GDM1 (cell line): ENCODE measurements around the gene SUMF2.
"Not testable (repeated sequence)": the region's sequence is repeated elsewhere in the genome, so short reads cannot be mapped to it uniquely, and the experiment has no call there.

ENCODE experiments used
- DNase-seq: peaks from one replicate; lab custom pipeline; 2025; lab: John Stamatoyannopoulos, UW

The SUMF2 gene

GRCh38 chr7:56063882-56064625, at the start of gene SUMF2:
Gene SUMF2, plus strand, starts transcription at chr7:56064286. Its CDS starts 26 bp downstream, at chr7:56064312.
- peak; percentile 82 for DNase-seq

- DNase-seq: not testable (repeated sequence)
Measured at GRCh38 chr7:56017015-56017414, 47.1 kb upstream of the SUMF2 start.

GRCh38 chr7:56019501-56019900, 44.6 kb upstream of the SUMF2 start:
- DNase-seq: no peak

- no peak for DNase-seq
Measured at GRCh38 chr7:56023500-56023899, 40.6 kb upstream of the SUMF2 start.

- DNase-seq: no peak
Measured at GRCh38 chr7:56026538-56026937, 37.5 kb upstream of the SUMF2 start.

- no peak for DNase-seq
Measured at GRCh38 chr7:56028942-56029630, 35.0 kb upstream of the SUMF2 start.

GRCh38 chr7:56030340-56030739, 33.7 kb upstream of the SUMF2 start:
- no peak for DNase-seq

GRCh38 chr7:56031556-56031955, 32.5 kb upstream of the SUMF2 start:
- not testable (repeated sequence) for DNase-seq

- DNase-seq: not testable (repeated sequence)
Measured at GRCh38 chr7:56032578-56032977, 31.5 kb upstream of the SUMF2 start.

GRCh38 chr7:56033671-56034432, 30.2 kb upstream of the SUMF2 start:
- DNase-seq: peak; percentile 48

GRCh38 chr7:56040730-56041129, 23.4 kb upstream of the SUMF2 start:
- no peak for DNase-seq

GRCh38 chr7:56045758-56046157, 18.3 kb upstream of the SUMF2 start:
- not testable (repeated sequence) for DNase-seq

GRCh38 chr7:56046721-56047445, 17.2 kb upstream of the SUMF2 start:
- no peak for DNase-seq

GRCh38 chr7:56047446-56048116, 16.5 kb upstream of the SUMF2 start:
- not testable (repeated sequence) for DNase-seq

GRCh38 chr7:56048245-56048644, 15.8 kb upstream of the SUMF2 start:
- no peak for DNase-seq

GRCh38 chr7:56048763-56049162, 15.3 kb upstream of the SUMF2 start:
- DNase-seq: not testable (repeated sequence)

GRCh38 chr7:56051053-56051338, 13.1 kb upstream of the SUMF2 start:
- no peak for DNase-seq

GRCh38 chr7:56051339-56052191, 12.5 kb upstream of the SUMF2 start, which contains the start of the genes CCT6A and PSPH:
Gene CCT6A, plus strand, starts transcription at chr7:56051765. Its CDS starts 84 bp downstream, at chr7:56051849.
Gene PSPH, minus strand, starts transcription at chr7:56051444. Its CDS starts 30,232 bp downstream, at chr7:56021212.
- peak; percentile 98 for DNase-seq

GRCh38 chr7:56053379-56053778, 10.7 kb upstream of the SUMF2 start:
- DNase-seq: no peak

GRCh38 chr7:56053993-56054392, 10.1 kb upstream of the SUMF2 start:
- no peak for DNase-seq
